GM19193 (cell line): ENCODE results near the gene METTL23.

Experiments used
- POLR2A ChIP-seq: IDR thresholded peaks from 4 replicates; pipeline ENCODE4 v1.6.1; 2011; ENCODE audit not compliant: insufficient read depth, insufficient read length; ENCODE audit errors: extremely low read depth

The METTL23 gene

GRCh38 chr17:76704805-76705204, 21.8 kb upstream of the METTL23 start:
- no peak for TF ChIP-seq POLR2A

GRCh38 chr17:76706817-76707216, 19.8 kb upstream of the METTL23 start:
- TF ChIP-seq POLR2A: no peak

DNA sequence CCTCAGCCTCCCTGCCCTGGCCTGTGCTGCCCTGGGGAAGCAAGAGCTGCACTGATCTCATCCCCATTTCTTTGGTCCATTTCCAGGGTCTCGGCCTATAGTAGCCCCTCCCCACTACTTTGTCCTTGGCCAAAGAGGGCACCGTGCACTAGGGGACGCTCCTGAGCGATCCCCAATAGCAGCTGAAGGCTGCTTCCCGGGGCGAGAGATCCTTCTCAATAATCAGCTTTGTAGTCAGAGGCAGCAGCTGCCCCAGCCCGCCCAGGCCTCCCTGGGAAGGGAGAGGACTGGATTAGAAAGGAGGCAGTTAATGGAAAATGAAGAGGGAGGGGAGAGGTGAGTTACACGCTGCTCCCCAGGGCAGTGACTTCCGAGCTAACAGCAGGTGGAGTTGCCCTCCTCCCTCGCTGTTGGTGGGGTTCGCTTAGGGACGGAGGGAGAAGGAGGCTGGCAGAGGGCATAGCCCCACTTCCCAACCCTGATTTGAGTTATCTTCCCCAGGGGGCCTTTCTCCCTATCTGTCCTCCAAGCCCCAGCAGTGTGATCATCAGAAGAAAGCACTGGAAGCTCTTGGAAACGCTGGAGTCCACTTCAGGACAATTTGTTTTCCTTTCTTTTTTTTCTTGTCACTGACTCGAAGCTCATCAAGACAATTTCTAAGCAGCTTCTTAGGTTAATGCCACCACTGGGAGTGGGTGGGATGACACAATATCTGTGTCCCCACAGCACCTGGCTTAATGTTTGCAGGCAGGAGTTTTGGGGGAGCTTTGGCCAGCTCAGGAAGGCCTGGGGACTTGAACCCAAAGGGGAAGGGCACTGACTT, 18.4 kb upstream of the METTL23 start:
- no peak for TF ChIP-seq POLR2A

GRCh38 chr17:76709077-76709950, 17.3 kb upstream of the METTL23 start:
- TF ChIP-seq POLR2A: no peak

DNA sequence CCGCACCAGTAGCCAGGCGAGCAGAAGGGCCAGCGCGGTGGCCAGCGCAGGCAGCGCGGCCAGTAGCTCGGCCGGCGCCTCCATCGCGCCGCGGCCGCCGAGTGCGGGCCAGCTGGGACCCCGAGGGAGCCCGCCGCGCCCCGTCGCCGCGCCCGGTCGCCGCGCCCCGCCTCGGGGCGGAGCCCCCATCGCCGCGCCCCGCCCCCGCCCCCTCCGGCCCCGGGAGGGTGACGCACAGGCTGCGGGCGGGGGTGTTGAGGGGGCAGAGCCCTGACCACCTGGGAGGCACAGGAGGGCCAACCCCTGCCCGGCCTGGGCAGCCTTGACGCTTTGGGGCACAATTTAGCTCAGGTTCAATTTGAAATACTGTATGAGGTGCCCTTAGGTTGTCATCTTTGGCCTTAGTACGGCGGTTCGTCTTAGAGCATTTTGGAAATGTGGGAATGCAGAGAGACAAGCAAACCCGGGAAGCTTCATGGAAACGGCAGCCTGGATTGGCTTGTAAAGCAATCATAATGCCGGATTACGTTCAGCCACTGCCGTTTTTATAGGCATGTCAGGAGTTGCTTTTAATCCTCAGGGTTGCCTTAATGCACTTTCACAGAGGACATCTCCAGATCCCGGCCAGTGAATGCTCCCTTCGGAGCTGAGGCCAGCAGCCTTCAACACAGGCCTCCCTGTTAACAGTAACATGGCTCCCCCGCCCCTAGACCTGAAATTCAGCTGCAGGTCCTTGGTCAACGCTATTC, 15.6 kb upstream of the METTL23 start, which contains the start of gene MXRA7:
Gene MXRA7, minus strand, starts transcription at position 103 of the 749 bp plus-strand sequence. Its CDS starts 19 bp downstream, at position 84.
- TF ChIP-seq POLR2A: no peak

GRCh38 chr17:76713765-76714164, 12.9 kb upstream of the METTL23 start:
- no peak for TF ChIP-seq POLR2A

GRCh38 chr17:76714336-76714735, 12.3 kb upstream of the METTL23 start:
- TF ChIP-seq POLR2A: no peak

DNA sequence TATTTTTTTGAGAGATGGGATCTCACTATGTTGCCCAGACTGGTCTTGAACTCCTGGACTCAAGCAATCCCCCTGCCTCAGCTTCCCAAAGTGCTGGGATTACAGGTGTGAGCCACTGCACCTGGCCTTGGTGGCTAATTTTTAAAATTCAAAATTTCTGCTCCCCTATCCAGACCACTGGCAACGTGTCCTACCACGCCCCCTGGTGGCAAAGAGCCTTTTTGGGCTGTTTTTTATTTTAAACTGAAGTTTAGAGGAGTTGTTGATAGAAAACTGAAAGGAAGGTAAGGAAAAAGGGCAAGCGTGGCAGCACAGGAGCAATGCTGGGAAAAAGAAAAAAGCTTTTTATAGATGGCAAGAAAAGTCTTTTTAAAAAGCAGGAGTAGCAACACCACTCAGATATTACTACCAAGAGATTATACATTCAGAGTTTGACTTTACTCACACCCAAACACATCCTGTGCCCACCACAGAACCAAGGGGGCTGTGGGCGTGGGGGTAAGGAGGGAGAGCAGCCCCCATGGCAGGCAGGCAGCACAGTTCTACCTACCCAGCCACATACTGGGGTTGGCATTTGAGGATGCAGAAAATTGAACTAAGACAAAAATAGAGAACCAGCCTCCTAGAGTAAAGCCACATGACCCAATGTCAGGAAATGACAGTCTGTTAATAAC, 11.7 kb upstream of the METTL23 start:
- no peak for TF ChIP-seq POLR2A

DNA sequence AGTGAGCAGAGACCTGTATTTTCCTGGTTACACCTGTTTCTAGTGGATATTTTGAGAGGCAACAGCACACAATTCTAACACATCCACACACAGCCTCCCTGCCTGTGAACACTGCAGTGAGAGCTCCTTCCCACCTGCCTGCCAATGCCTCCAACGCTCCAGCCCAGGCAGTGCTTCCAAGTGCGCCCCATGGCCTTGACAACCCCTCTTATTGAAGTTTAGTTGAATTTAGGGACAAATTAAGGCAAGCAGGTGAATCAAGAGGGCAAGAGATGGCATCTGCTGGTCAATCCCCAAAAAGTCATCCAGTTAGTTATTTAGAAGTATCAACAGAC, 11.2 kb upstream of the METTL23 start:
- TF ChIP-seq POLR2A: no peak

DNA sequence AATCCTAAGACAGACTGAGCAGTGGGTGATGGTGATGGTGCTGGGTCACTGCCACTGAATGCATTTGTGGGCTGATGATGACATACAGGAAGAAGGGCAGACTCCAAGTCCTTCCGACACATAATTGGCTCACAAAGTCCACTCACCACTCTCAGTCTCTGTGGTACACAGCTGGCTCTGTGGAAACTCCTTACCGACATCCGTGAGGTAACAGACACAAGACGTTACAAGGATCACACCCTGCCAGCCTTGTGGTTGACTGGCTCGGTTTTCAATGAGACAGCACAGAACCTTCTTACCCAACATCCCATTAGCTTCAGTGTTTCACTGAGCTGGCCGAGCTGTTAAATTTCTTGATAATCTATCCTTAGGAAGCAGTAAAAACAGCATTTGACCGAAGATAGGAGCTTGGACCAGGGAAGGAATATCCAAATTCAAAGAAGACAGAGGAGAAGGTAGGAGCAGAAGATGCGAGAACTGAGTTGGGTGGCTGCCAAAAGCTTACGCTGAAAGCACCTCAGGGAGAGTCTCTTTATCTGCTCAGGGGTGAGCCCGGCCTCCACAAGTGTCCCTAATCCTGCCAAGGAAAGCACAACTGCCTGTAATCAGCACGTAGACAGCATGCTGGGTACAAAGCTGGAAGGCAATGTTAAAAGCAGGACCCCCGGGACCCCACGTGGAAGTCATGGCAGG, 10.3 kb upstream of the METTL23 start:
- TF ChIP-seq POLR2A: no peak

DNA sequence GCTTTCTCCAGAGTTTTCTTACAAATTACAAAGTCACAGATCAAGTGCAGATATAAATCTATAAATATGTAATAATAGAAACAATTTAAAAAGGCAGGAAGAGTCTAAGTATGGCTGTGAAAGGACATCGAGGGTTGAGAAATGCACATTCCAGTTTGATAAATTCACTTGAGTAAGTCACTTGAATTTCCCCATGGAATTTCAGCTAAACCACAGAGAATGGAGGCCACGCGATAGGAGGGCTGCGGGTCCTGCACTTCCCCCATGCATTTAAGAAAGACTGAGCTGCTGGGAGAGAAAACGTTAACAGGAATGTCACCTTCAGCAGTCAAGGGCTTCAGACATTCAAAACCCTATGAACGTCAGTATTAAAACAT, 9.8 kb upstream of the METTL23 start:
- no peak for TF ChIP-seq POLR2A

GRCh38 chr17:76718516-76718915, 8.1 kb upstream of the METTL23 start:
- TF ChIP-seq POLR2A: no peak

DNA sequence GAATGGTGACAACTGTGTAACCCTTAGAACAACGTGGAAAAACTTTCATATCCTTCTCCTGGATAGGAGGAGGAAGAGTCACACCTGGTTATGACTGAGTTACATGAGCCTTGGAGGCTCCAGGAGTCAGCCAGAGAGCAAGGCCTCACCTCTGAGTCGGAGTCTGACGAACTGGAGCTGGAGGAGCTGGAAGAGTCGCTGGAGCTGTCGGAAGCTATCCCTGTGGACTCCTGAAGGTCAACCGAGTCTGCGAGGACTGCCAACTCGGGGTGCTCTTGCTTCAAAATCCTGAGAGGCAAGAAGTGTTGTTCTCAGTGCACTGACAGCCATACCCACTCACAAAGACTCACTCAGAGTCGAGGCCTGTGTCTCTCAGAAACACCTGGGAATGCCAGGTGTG, 6.4 kb upstream of the METTL23 start:
- TF ChIP-seq POLR2A: no peak

GRCh38 chr17:76720941-76721340, 5.7 kb upstream of the METTL23 start:
- no peak for TF ChIP-seq POLR2A
